Measurements from ENCODE around the gene KDM4B.

The KDM4B gene

DNA sequence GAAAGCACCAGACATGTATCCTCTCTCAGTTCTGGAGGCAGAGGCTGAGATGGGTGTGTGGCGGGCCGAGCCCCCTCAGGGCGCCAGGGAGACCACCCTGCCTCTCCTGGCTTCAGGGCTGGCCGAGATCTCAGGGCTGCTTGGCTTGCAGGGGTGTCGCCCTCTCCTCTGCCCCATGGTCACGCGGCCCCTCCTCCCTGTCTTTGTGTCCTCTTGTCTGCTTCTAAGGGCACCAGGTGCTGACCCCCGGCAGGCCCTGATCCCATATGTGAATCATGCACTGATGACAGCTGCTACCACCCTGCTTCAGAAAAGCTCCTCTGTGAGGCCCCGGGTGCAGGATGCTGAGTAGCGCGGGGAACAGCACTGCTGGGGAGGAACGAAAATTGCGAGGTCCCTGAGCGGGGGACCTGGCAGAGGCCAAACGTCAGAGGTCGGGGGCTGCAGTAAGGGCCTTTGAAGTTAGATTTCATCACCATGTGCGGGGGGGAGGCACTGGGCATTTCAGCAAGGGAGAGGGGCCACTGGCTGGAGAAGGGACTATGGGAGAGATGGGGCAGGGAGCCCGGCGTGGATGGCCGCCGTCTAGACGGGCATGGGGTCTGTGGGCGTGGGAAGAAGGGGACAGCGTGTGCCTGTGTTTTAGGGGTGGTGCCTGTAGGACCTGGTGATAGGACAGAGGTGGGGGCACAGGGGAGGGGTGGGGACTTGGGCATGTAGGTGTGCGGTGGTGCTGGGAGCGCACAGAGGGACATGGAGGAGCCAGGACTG lies 125.2 kb downstream of the KDM4B start:
- no peak for DNase-seq

GRCh38 chr19:5094768-5095567 lies 126.1 kb downstream of the KDM4B start:
- no peak for DNase-seq

- no peak for DNase-seq
Observed at GRCh38 chr19:5095568-5095850, 126.6 kb downstream of the KDM4B start.

- DNase-seq: no peak
Observed at GRCh38 chr19:5096536-5096935, 127.6 kb downstream of the KDM4B start.

DNA sequence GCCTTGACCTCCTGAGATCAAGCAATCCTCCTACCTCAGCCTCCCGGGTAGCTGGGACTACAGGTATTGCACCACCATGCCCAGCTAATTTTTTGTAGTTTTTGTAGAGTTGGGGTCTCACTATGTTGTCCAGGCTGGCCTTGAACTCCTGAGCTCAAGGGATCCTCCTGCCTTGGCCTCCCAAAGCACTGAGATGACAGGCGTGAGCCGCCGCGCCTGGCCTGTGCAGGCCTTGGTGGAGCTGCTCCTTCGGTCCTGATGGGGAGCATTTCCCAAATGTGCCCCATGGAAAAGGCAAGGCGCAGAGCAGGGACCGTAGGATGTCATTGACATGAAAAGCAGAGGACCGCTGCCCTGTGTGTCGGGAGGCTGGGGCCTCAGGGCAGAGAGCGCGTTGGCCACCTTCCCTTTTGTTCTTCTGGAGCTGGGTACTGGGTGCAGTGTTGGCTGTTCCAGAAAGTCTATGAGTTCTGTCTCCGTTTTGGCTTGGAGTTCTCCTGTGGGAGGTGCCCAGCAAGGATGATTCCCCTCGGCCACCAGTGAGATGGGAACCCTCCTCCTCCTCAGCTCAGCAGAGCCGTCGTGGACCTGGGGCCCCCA lies 128.5 kb downstream of the KDM4B start:
- no peak for DNase-seq

DNA sequence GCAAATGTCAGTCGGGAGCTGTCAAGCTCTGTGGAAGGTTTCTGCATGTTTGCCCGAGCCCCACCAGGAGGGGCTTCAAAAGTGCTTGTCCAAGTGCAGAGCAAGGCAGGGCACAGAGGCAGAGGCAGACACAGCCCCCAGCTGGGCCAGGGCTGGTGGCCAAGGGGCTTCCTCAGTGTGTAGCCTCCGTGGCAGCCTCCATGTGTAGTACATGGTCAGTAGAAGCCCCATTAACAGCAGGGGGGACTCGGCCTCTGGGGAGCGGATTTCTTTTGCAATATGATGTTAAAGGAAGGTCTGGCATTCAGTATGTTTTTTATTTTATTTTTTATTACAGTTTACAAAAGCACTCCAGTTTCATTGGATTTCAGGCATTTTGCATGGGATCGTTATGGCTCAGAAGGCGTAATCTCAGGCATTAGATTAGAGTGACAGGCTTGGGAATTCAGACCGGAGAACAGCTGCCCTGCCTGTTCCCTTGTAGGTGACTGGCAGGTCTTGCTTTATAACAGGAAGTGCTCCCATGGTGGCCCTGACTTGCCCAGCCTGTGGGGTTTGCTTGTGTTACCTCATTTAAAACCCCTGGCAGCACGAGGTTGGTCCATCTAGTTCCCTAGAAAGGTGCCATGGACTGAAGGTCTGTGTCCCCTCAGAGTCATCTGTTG lies 129.2 kb downstream of the KDM4B start:
- DNase-seq: no peak

DNA sequence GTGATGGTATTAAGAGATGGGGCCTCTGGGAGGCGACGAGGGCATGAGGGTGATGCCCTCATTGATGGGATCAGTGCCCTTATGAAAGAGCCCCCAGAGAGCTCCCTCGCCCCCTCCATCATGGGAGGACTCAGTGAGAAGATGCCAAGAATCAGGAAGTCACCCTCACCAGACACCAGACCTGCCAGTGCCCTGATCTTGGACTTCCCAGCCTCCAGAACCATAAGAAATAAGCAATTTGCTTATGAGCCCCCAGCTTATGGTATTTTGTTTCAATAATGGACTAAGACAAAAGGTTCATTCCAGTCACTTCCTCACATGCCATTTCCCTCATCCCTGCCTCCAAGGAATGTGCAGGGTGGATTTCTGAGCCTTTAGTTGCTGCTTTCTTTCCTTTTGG lies 129.7 kb downstream of the KDM4B start:
- DNase-seq: no peak

- DNase-seq: no peak
Observed at GRCh38 chr19:5099701-5100221, 130.8 kb downstream of the KDM4B start.

- no peak for DNase-seq
Observed at GRCh38 chr19:5101871-5102270, 133.0 kb downstream of the KDM4B start.

DNA sequence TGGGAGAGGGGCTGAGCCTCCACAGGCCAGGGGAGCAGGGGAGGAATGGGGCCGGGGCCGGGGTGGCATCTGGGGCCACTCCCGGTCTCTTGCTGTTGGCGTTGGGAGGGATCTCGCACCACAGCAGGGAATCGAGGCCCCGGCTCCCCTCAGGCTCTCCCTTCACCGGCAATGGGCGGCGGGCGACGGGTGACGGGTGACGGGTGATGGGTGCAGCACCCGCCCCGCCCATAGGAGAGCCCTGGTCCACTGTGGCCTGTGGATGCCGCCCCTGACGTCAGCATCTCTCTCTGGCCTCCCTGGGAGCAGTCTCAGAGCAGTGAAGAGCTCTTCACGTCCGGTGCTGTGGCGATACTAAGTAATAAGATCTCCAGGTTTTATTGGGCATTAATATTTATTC lies 133.6 kb downstream of the KDM4B start:
- no peak for DNase-seq

DNA sequence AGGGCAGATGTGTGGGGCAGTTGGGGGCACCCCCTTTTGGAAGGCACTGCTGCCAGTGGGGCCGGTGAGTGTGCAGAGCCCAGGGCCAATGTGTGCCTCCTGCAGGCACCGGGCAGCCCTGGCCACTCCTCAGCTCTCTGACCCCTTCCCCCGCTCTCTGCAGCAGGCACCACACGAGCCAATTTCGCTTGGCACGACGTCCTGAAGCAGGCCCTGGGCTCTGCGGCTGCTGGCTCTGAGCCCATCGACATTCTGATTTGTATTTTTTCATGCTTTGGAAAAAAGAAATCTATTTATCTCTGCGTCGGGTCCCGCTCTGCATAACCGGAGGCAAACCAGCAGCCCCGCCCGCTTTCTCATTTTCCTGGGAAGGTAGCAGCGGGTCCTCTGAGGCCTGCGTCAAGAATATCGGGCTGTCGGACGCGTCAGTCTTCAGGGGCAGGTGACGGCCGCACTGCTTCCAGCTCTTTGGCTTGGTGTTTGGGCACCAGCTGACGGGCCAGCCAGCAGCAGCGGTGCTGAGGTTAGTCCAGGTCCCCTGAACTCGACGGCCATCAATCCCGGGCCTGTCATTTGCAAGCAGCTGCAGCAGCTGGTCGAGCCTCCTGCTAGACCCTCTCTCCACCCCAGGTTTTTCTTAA lies 134.3 kb downstream of the KDM4B start:
- no peak for DNase-seq

- no peak for DNase-seq
Observed at GRCh38 chr19:5103812-5104410, 135.0 kb downstream of the KDM4B start.

GRCh38 chr19:5104871-5105351 lies 136.0 kb downstream of the KDM4B start:
- no peak for DNase-seq

DNA sequence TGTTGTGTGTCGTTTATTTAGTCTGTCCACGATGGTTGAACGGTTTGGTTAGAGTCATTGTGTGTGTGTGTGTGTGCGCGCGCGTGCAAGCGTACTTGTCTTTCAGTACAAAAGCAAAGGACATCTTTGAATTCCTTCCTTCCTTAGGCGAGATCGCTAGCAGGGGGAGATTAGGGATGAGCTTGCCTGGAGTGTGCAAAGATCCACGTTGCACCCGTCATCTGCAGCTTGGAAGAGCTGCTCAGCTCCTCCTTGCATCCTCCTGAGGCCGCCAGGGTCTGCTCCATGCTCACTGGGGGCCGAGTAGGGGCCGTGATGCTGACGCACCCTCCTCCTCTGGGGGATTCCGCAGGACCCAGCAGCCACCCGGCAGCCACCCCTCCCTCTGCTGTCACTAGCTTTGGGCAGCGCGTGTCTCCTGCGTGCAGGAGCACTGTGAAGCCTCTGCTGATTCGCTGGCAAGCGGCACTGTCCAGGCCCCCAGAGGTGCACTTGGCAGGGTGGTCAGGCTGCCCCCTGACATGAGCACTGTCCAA lies 137.3 kb downstream of the KDM4B start:
- DNase-seq: no peak

DNA sequence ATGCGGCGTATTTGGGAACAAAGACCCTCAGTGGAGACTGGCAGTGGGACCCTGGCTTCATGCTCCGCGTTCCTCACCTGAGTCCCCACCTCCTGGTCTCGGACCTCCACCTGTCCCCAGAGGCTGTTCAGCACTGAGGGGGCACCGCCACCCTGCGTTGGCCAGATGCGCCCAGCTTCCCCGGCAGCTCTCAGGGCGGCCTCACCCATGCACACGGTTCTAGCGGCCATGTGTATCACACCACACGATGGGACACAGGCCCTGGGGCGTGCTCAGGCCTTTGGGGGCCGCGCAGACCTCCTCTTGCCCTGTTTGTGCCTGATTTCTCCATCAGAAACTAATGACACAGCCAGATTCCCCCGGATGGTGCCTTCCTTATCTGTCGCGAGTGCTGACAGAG lies 138.1 kb downstream of the KDM4B start:
- DNase-seq: no peak

GRCh38 chr19:5107432-5108122 lies 138.7 kb downstream of the KDM4B start:
- DNase-seq: no peak

DNA sequence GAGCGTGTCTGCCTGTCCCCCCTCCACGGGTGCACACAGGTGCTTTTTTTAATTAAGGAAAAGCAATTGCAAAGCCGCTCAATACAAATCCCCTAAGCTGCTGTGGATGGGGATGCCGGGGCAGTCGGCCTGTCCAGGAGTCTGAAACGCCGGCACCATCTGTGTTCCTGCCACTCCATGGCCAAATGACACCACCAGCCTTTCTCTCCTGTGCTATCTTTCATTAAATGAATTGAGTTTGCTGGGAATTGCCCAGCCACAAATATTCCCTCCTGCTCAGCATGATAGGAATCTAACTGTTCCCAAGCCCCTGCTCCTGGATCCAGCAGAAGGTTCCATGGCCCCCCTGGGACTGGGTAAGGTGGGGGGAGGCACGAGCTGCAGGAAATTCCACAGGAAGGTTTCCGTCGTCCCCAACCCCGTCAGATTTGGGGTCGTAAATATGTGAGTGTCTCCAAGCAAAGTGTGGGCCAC lies 139.2 kb downstream of the KDM4B start:
- DNase-seq: no peak

- no peak for DNase-seq
Observed at GRCh38 chr19:5108866-5109265, 140.0 kb downstream of the KDM4B start.

DNA sequence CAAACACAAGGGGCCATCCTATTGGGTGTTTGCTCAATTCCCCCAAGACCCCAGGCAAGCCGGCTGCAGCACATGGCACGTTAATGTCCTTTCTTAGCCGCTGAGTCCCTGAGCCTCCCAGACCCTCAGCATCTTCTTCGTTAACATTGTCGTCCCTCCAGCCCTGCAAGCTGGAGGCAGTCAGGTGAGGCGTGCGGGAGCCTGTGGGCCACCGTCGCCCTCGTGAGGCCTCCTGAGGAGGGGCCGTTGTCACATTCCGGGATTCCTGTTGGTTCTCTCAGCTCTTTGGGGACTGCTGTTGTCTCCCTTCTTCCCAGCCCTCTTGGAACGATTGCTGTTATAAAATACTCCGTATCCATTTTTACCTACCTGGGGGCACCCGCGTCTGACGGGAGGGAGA lies 140.6 kb downstream of the KDM4B start:
- no peak for DNase-seq

DNA sequence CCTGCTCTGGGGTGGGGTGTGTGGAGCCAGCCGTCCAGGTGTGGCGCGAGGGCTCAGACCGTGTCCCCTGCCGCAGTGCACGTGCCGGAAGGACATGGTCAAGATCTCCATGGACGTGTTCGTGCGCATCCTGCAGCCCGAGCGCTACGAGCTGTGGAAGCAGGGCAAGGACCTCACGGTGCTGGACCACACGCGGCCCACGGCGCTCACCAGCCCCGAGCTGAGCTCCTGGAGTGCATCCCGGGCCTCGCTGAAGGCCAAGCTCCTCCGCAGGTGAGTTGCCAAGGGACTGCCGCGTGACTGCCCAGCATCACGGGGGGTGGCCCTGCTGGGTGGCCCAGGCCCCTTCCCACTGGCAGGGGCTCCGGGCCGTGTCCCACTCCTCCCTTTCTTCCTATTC lies 141.6 kb downstream of the KDM4B start:
- no peak for DNase-seq

- no peak for DNase-seq
Observed at GRCh38 chr19:5111051-5111450, 142.1 kb downstream of the KDM4B start.

Data from KG1 (cell line).